Panc1 (cell line): Measurements from ENCODE around the gene CELA2B. TPM values are rescaled to one million over a fixed set of nuclear protein-coding genes. Genes with fewer than 3 reads are reported as not detected.

Source experiments
- ATAC-seq: fragments of 200-7000 bp; cut with Tn5 transposase; 2 replicates; pipeline ENCODE4 v1.9.1; 2020; ENCODE audit warnings: mild to moderate bottlenecking, moderate library complexity
- BruUV-seq: library from RNA; stranded (reverse); fragments of 400-500 nt; replicated peaks from 2 replicates; lab custom pipeline; 2021; lab: Mats Ljungman, UMichigan
- CTCF ChIA-PET: fragments of 300-600 bp; sonication (Branson Sonifier 250); formaldehyde crosslinking; loops from one replicate; lab custom pipeline; 2022; ENCODE audit warnings: antibody characterized with exemption; lab: Charles Lee
- POLR2A ChIA-PET: fragments of 300-600 bp; sonication (Branson Sonifier 250); formaldehyde crosslinking; loops from one replicate; lab custom pipeline; 2022; ENCODE audit warnings: antibody characterized with exemption; lab: Charles Lee
- DNase-seq: peaks from one replicate; pipeline ENCODE4 v3.0.0-alpha.2; 2010; ENCODE audit warnings: low read depth, low spot score
- H3K27ac ChIP-seq: 2 replicates; pipeline ENCODE4 v1.5.1; 2011; ENCODE audit warnings: mild to moderate bottlenecking, low read length, inconsistent platforms
- H3K27me3 ChIP-seq: fragments of 200-500 bp; sonication (Bioruptor generic); 2 replicates; pipeline ENCODE4 v1.6.0; 2014; ENCODE audit warnings: low read length, inconsistent platforms; ENCODE audit not compliant: control insufficient read depth, insufficient read depth
- H3K36me3 ChIP-seq: fragments of 200-500 bp; sonication (Bioruptor generic); 2 replicates; pipeline ENCODE4 v1.5.1; 2014; ENCODE audit warnings: inconsistent platforms, mild to moderate bottlenecking, low read length, moderate library complexity; ENCODE audit not compliant: control insufficient read depth, insufficient read depth
- H3K4me1 ChIP-seq: 2 replicates; pipeline ENCODE4 v1.5.1; 2011; ENCODE audit warnings: inconsistent platforms, mild to moderate bottlenecking, low read length, moderate library complexity; ENCODE audit not compliant: control insufficient read depth, insufficient read depth
- H3K4me3 ChIP-seq, 2 experiments: 2 replicates each; pipeline ENCODE4 v1.5.1; 2011 to 2012; ENCODE audit warnings: low read depth in 2 of 2, low read length in 2 of 2, mild to moderate bottlenecking in 2 of 2, inconsistent platforms in 1 of 2, moderate library complexity in 1 of 2
- H3K9me3 ChIP-seq: fragments of 200-500 bp; sonication (Bioruptor generic); 2 replicates; pipeline ENCODE4 v1.5.1; 2014; ENCODE audit warnings: low read depth, mild to moderate bottlenecking, inconsistent platforms, low read length, moderate library complexity; ENCODE audit not compliant: control insufficient read depth, insufficient read depth
- CTCF ChIP-seq: fragments of 450-650 bp; IDR thresholded peaks from 2 replicates; pipeline ENCODE4 v1.5.1; 2017; ENCODE audit warnings: mild to moderate bottlenecking
- POLR2AphosphoS5 ChIP-seq: IDR thresholded peaks from 2 replicates; pipeline ENCODE4 v1.6.1; 2012; ENCODE audit warnings: mild to moderate bottlenecking, low read depth, low read length, moderate library complexity
- REST ChIP-seq, 2 experiments: IDR thresholded peaks; 2 replicates each; pipeline ENCODE4 v1.6.1; 2011 to 2012; ENCODE audit warnings: low read depth in 2 of 2, control low read depth in 1 of 2, low read length in 1 of 2, mild to moderate bottlenecking in 1 of 2, moderate library complexity in 1 of 2; ENCODE audit not compliant: insufficient read depth in 1 of 2
- SIN3A ChIP-seq: IDR thresholded peaks from 2 replicates; pipeline ENCODE4 v1.6.1; 2012; ENCODE audit warnings: low read depth, mild to moderate bottlenecking, low read length, moderate library complexity, borderline replicate concordance; ENCODE audit not compliant: insufficient read depth
- TCF7L2 ChIP-seq: IDR thresholded peaks from 2 replicates; pipeline ENCODE4 v1.6.1; 2011; ENCODE audit warnings: mild to moderate bottlenecking, low read depth, low read length, inconsistent platforms
- in situ Hi-C: cut with HindIII; loops from 2 replicates; pipeline ENCODE4 v1.10.0; 2016; ENCODE audit warnings: low sequenced_read_pairs, low pct_unique_long_range_greater_than_20kb
- intact Hi-C: fragments of 100-400 bp; cut with micrococcal nuclease; formaldehyde crosslinking; loops from one replicate; pipeline ENCODE4 v1.10.0; 2022; ENCODE audit not compliant: unreplicated experiment
- total RNA-seq: library from RNA; stranded (reverse); gene quantifications from one replicate; pipeline ENCODE4 v1.2.1, GENCODE V29; 2021; ENCODE audit not compliant: unreplicated experiment

CELA2B gene
- total RNA-seq, 1 experiment from 2014 or later, result not detected

GRCh38 chr1:15448877-15449462 is 26.9 kb upstream of the CELA2B start:
- no peaks in the 10 kb centered on the region for H3K36me3 ChIP-seq
- H3K9me3 ChIP-seq, result no peaks in the 10 kb centered on the region
- CTCF ChIA-PET, result no interaction called here
- no peak for DNase-seq
- intact Hi-C loops, result no loop called here
- in situ Hi-C loops, result no loop called here
- no peak overlapping the region for H3K4me3 ChIP-seq
- POLR2A ChIA-PET, result no interaction called here
- no TSS peak for BruUV-seq
- no peak overlapping the region for H3K27ac ChIP-seq
- no peak for TF ChIP-seq REST (IDR thresholded peaks at IDR 0.05; ENCODE audit: insufficient read depth in 1 of 2, low read depth in 2 of 2, low read length in 1 of 2)
- TF ChIP-seq TCF7L2, result no peak
- no peak for TF ChIP-seq SIN3A
- no peak for TF ChIP-seq CTCF
- no peaks in the 10 kb centered on the region for H3K27me3 ChIP-seq
- no peak for ATAC-seq
- H3K4me1 ChIP-seq, result no peaks in the 10 kb centered on the region

GRCh38 chr1:15449567-15449966 is 26.3 kb upstream of the CELA2B start:
- Histone ChIP-seq H3K9me3 (no peaks in the 10 kb centered on the region), H3K27me3 (no peaks in the 10 kb centered on the region), H3K4me1 (no peaks in the 10 kb centered on the region), H3K36me3 (no peaks in the 10 kb centered on the region), H3K27ac (no peak overlapping the region), H3K4me3 (no peak overlapping the region)
- DNase-seq, result no peak
- ChIA-PET CTCF (no interaction called here), POLR2A (no interaction called here)
- in situ Hi-C loops, result no loop called here
- intact Hi-C loops, result no loop called here
- no peak for ATAC-seq
- TF ChIP-seq REST (IDR thresholded peaks at IDR 0.05; ENCODE audit: insufficient read depth in 1 of 2, low read depth in 2 of 2, low read length in 1 of 2), result no peak
- TF ChIP-seq CTCF, result no peak
- TF ChIP-seq SIN3A, result no peak
- no peak for TF ChIP-seq TCF7L2
- no peak for TF ChIP-seq POLR2AphosphoS5
- BruUV-seq, result no TSS peak
